ENCODE results near the gene AVL9. TPM values are rescaled to one million over a fixed set of nuclear protein-coding genes. Genes with fewer than 3 reads are reported as not detected.
A peak's percentile ranks its signal among the peaks of the same experiment; 100 is the strongest.

AVL9 gene
- polyA plus RNA-seq, 1 of the 3 experiments (the other 2 are of a cell fraction) = 8.9 TPM

DNA sequence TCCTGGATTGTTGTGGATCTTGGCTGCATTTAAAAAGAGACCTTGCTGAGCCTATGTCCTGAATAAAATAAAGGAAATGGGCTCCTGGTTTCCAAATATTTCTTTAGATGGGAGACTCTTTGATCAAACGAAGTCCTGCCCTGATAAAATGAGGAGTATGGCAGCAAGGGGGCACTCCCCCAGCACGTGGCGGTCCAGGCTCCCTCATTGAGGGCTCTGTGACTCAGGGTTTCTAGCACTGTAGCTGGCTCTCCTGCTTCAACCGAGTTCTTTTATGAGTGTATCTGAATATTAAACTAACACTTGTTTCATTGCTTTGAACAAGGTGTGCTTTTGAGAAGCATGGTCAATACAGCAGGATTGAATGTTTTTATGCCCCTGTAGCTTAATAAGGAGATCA, 114.2 kb downstream of the AVL9 start:
- Histone ChIP-seq H3K27ac (ENCODE audit: low read depth in 2 of 2, low read length in 1 of 2) (no peak overlapping the region), H3K36me3 (replicated peaks in 1 of 2; ENCODE audit: control insufficient read depth in 1 of 2, insufficient read depth in 2 of 2, low read length in 1 of 2) (no peaks in the 10 kb centered on the region), H3K4me1 (ENCODE audit: control insufficient read depth in 1 of 2, insufficient read depth in 2 of 2, low read depth in 1 of 2, low read length in 1 of 2) (no peaks in the 10 kb centered on the region), H3K27me3 (ENCODE audit: insufficient read depth) (no peaks in the 10 kb centered on the region), H3K4me3 (ENCODE audit: low read depth in 2 of 2, low read length in 1 of 2) (no peak overlapping the region), H3F3A (replicated peaks; ENCODE audit: insufficient read depth) (no peaks in the 10 kb centered on the region), H3K9me2 (no peaks in the 10 kb centered on the region), H3K9me3 (no peaks in the 10 kb centered on the region), H3K4me2 (no peak overlapping the region), H3K9ac (no peak overlapping the region), H2AFZ (ENCODE audit: low read depth) (no peak overlapping the region), H3K79me2 (ENCODE audit: insufficient read depth) (no peaks in the 10 kb centered on the region), H4K20me1 (ENCODE audit: insufficient read depth) (no peaks in the 10 kb centered on the region)
- no peak for DNase-seq
- ChIA-PET CTCF (no interaction called here), POLR2A (no interaction called here)
- 79% methylated on average over 4 of the region's 4 CpGs for WGBS (ENCODE audit: low lambda C conversion rate)
- no peak for TF ChIP-seq RAD21 (IDR thresholded peaks at IDR 0.05; ENCODE audit: low read length)
- no peak for TF ChIP-seq FOXM1 (IDR thresholded peaks at IDR 0.05; ENCODE audit: low read depth)
- TF ChIP-seq RCOR1 (IDR thresholded peaks at IDR 0.05; ENCODE audit: low read length) = no peak

GRCh38 chr7:32611201-32612099, 116.2 kb downstream of the AVL9 start:
- no peaks in the 10 kb centered on the region for H3K4me1 ChIP-seq (ENCODE audit: control insufficient read depth in 1 of 2, insufficient read depth in 2 of 2, low read depth in 1 of 2, low read length in 1 of 2)
- ChIA-PET CTCF (no interaction called here), POLR2A (no interaction called here)
- no peak overlapping the region for H3K4me3 ChIP-seq (ENCODE audit: low read depth in 2 of 2, low read length in 1 of 2)
- H3K9me3 ChIP-seq = no peaks in the 10 kb centered on the region
- TF ChIP-seq REST (IDR thresholded peaks at IDR 0.05; ENCODE audit: low read depth, low read length) = no peak
- no peak for TF ChIP-seq RAD21 (IDR thresholded peaks at IDR 0.05; ENCODE audit: low read length)
- no peak overlapping the region for H3K27ac ChIP-seq (ENCODE audit: low read depth in 2 of 2, low read length in 1 of 2)
- H4K20me1 ChIP-seq (ENCODE audit: insufficient read depth) = no peaks in the 10 kb centered on the region
- no peak overlapping the region for H3K4me2 ChIP-seq
- no peaks in the 10 kb centered on the region for H3K36me3 ChIP-seq (replicated peaks in 1 of 2; ENCODE audit: control insufficient read depth in 1 of 2, insufficient read depth in 2 of 2, low read length in 1 of 2)
- H3K9ac ChIP-seq = no peak overlapping the region
- H3F3A ChIP-seq (replicated peaks; ENCODE audit: insufficient read depth) = no peaks in the 10 kb centered on the region
- H2AFZ ChIP-seq (ENCODE audit: low read depth) = no peak overlapping the region
- DNase-seq = no peak
- H3K27me3 ChIP-seq (ENCODE audit: insufficient read depth) = no peaks in the 10 kb centered on the region
- no peaks in the 10 kb centered on the region for H3K79me2 ChIP-seq (ENCODE audit: insufficient read depth)
- 73% methylated on average over 5 of the region's 5 CpGs for WGBS (ENCODE audit: low lambda C conversion rate)
- no peaks in the 10 kb centered on the region for H3K9me2 ChIP-seq

DNA sequence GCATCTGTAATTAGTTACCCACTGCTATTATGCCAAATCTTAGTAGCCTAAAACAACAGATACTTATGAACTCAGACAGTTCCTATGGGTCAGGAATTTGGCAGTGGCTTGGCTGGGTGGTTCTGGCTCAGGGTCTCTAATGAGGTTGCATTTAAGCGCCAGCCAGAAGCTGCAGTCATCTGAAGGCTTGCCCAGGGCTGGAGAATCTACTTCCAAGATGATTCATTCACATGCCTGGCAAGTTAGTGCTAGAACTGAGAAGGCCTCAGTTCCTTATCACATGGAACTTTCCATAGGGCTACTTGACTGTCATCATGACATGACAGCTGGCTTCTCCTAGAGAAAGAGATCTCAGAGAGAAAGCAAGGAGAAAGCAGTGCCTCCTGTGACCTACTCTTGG, 121.3 kb downstream of the AVL9 start:
- ChIA-PET CTCF (no interaction called here), POLR2A (no interaction called here)
- no peaks in the 10 kb centered on the region for H3K9me3 ChIP-seq
- DNase-seq = no peak
- no peaks in the 10 kb centered on the region for H3K9me2 ChIP-seq
- peaks cover 0 to 7% of the 10 kb centered on the region in 2 experiments; a peak in 1 of 4 replicates for H3K4me1 ChIP-seq (ENCODE audit: control insufficient read depth in 1 of 2, insufficient read depth in 2 of 2, low read depth in 1 of 2, low read length in 1 of 2)
- H3F3A ChIP-seq (replicated peaks; ENCODE audit: insufficient read depth) = peaks cover 4% of the 10 kb centered on the region
- 82% methylated on average over 1 of the region's 1 CpG for WGBS (ENCODE audit: low lambda C conversion rate)
- H4K20me1 ChIP-seq (ENCODE audit: insufficient read depth) = no peaks in the 10 kb centered on the region
- H3K4me3 ChIP-seq (ENCODE audit: low read depth in 2 of 2, low read length in 1 of 2) = no peak overlapping the region
- no peaks in the 10 kb centered on the region for H3K79me2 ChIP-seq (ENCODE audit: insufficient read depth)
- H3K9ac ChIP-seq = no peak overlapping the region
- H3K27me3 ChIP-seq (ENCODE audit: insufficient read depth) = no peaks in the 10 kb centered on the region
- no peak overlapping the region for H2AFZ ChIP-seq (ENCODE audit: low read depth)
- H3K36me3 ChIP-seq (replicated peaks in 1 of 2; ENCODE audit: control insufficient read depth in 1 of 2, insufficient read depth in 2 of 2, low read length in 1 of 2) = no peaks in the 10 kb centered on the region
- no peak overlapping the region for H3K4me2 ChIP-seq
- peak overlapping the region in 1 of 2 experiments; percentile 5; a peak in 1 of 4 replicates for H3K27ac ChIP-seq (ENCODE audit: low read depth in 2 of 2, low read length in 1 of 2)
- TF ChIP-seq ELF1 (IDR thresholded peaks at IDR 0.05) (no peak), NFIC (IDR thresholded peaks at IDR 0.05; ENCODE audit: borderline replicate concordance) (peak; percentile 83), SMC3 (IDR thresholded peaks at IDR 0.05; ENCODE audit: low read depth, low read length) (no peak), FOSL2 (IDR thresholded peaks at IDR 0.05; ENCODE audit: borderline replicate concordance, low read depth) (peak; percentile 80), JUND (IDR thresholded peaks at IDR 0.05) (peak; percentile 76), POLR2AphosphoS5 (IDR thresholded peaks at IDR 0.05; ENCODE audit: low read depth, low read length) (peak; percentile 32; the same call in 1 of the 2 replicates), TEAD4 (IDR thresholded peaks at IDR 0.05; ENCODE audit: borderline replicate concordance, insufficient read depth) (0 out of 2 replicates have a peak, but pooled peaks have one; percentile 21), RXRA (IDR thresholded peaks at IDR 0.05; ENCODE audit: borderline replicate concordance, low read depth) (peak; percentile 37; the same call in 1 of the 2 replicates), MAX (IDR thresholded peaks at IDR 0.05; ENCODE audit: low read depth) (peak; percentile 60; the same call in 1 of the 2 replicates), TCF12 (IDR thresholded peaks at IDR 0.05) (peak; percentile 80), PBX3 (IDR thresholded peaks at IDR 0.05) (peak; percentile 81), FOXM1 (IDR thresholded peaks at IDR 0.05; ENCODE audit: low read depth) (no peak)
- TF ChIP-seq, protein P1, sequence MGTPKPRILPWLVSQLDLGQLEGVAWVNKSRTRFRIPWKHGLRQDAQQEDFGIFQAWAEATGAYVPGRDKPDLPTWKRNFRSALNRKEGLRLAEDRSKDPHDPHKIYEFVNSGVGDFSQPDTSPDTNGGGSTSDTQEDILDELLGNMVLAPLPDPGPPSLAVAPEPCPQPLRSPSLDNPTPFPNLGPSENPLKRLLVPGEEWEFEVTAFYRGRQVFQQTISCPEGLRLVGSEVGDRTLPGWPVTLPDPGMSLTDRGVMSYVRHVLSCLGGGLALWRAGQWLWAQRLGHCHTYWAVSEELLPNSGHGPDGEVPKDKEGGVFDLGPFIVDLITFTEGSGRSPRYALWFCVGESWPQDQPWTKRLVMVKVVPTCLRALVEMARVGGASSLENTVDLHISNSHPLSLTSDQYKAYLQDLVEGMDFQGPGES (IDR thresholded peaks at IDR 0.05; ENCODE audit: low read depth, low read length) = no peak
